Measurements from ENCODE around the gene ARPC2.

GRCh38 chr2:218226903-218227302 is 9.9 kb downstream of the ARPC2 start:
- no peak for TF ChIP-seq CTCF (IDR thresholded peaks at IDR 0.05 in 8 of 11, conservative IDR thresholded peaks at IDR 0.05 in 3 of 11)
- no peak for TF ChIP-seq POLR2AphosphoS5 (IDR thresholded peaks at IDR 0.05)
